Measurements from ENCODE around the gene TPI1. TPM values are rescaled to one million over a fixed set of nuclear protein-coding genes. Genes with fewer than 3 reads are reported as not detected.

The TPI1 gene
- total RNA-seq, 2 donors from 2014 or later, result 287 to 322 TPM

DNA sequence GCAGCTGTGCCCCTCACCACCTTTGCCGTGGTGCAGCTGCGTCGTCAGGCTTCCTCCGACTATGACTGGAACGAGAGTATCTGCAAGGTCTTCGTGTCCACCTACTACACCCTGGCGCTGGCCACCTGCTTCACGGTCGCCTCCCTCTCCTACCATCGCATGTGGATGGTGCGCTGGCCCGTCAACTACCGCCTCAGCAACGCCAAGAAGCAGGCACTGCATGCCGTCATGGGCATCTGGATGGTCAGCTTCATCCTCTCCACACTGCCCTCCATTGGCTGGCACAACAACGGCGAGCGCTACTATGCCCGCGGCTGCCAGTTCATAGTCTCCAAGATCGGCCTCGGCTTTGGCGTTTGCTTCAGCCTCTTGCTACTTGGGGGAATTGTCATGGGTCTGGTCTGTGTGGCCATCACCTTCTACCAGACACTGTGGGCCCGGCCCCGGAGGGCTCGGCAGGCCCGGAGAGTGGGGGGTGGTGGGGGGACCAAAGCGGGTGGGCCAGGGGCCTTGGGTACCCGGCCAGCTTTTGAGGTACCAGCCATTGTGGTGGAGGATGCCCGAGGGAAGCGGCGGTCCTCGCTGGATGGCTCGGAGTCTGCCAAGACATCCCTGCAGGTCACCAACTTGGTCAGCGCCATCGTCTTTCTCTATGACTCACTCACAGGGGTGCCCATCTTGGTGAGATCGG is 43.1 kb upstream of the TPI1 start:
- no peak for TF ChIP-seq CTCF (IDR thresholded peaks at IDR 0.05)
- no peak for DNase-seq (ENCODE audit: low spot score)
- no peak overlapping the region for H3K4me3 ChIP-seq
- no peaks in the 10 kb centered on the region for H3K9me3 ChIP-seq
- ATAC-seq (ENCODE audit: insufficient number of reproducible peaks, low FRiP score, low read depth), result no peak
- no peaks in the 10 kb centered on the region for H3K36me3 ChIP-seq
- H3K27me3 ChIP-seq (replicated peaks; ENCODE audit: insufficient read depth), result peaks cover 10% of the 10 kb centered on the region
- no peak overlapping the region for H3K27ac ChIP-seq
- peaks cover 12 to 39% of the 10 kb centered on the region in 2 donors for H3K4me1 ChIP-seq (ENCODE audit: control insufficient read depth in 1 of 2, low read depth in 2 of 2)

- no peak overlapping the region for H3K27ac ChIP-seq
- H3K4me3 ChIP-seq, result peak overlapping the region; percentile 54
- DNase-seq (ENCODE audit: low spot score), result no peak
Observed at GRCh38 chr12:6824901-6825381, 42.4 kb upstream of the TPI1 start.

GRCh38 chr12:6825398-6826124 is 41.8 kb upstream of the TPI1 start:
- DNase-seq (ENCODE audit: low spot score) (peak; percentile 47), ATAC-seq (ENCODE audit: insufficient number of reproducible peaks, low FRiP score, low read depth) (no peak)
- Histone ChIP-seq H3K27me3 (replicated peaks; ENCODE audit: insufficient read depth) (peaks cover 10% of the 10 kb centered on the region), H3K4me3 (peak overlapping the region; percentile 54), H3K36me3 (no peaks in the 10 kb centered on the region), H3K27ac (no peak overlapping the region), H3K9me3 (no peaks in the 10 kb centered on the region), H3K4me1 (ENCODE audit: control insufficient read depth in 1 of 2, low read depth in 2 of 2) (peaks cover 12 to 50% of the 10 kb centered on the region in 2 donors)
- peak; percentile 93 for TF ChIP-seq CTCF (IDR thresholded peaks at IDR 0.05)

More at GRCh38 chr12:6824901-6825381, 42.4 kb upstream of the TPI1 start:
- Histone ChIP-seq H3K36me3 (no peaks in the 10 kb centered on the region), H3K9me3 (no peaks in the 10 kb centered on the region), H3K4me1 (ENCODE audit: control insufficient read depth in 1 of 2, low read depth in 2 of 2) (peaks cover 12 to 46% of the 10 kb centered on the region in 2 donors), H3K27me3 (replicated peaks; ENCODE audit: insufficient read depth) (peaks cover 10% of the 10 kb centered on the region)
- ATAC-seq (ENCODE audit: insufficient number of reproducible peaks, low FRiP score, low read depth), result no peak
- no peak for TF ChIP-seq CTCF (IDR thresholded peaks at IDR 0.05)

- peaks cover 10% of the 10 kb centered on the region for H3K27me3 ChIP-seq (replicated peaks; ENCODE audit: insufficient read depth)
- H3K4me1 ChIP-seq (ENCODE audit: control insufficient read depth in 1 of 2, low read depth in 2 of 2), result peaks cover 12 to 46% of the 10 kb centered on the region in 2 donors
- no peak overlapping the region for H3K4me3 ChIP-seq
- no peak overlapping the region for H3K27ac ChIP-seq
- TF ChIP-seq CTCF (IDR thresholded peaks at IDR 0.05), result no peak
- DNase-seq (ENCODE audit: low spot score) (no peak), ATAC-seq (ENCODE audit: insufficient number of reproducible peaks, low FRiP score, low read depth) (no peak)
- H3K36me3 ChIP-seq, result peaks cover 4% of the 10 kb centered on the region
- no peaks in the 10 kb centered on the region for H3K9me3 ChIP-seq
Observed at GRCh38 chr12:6826125-6826733, 41.1 kb upstream of the TPI1 start.
